Mesothelial cell of epicardium (in vitro differentiated cells): ENCODE measurements around the gene MUC4. TPM values are rescaled to one million over a fixed set of nuclear protein-coding genes. Genes with fewer than 3 reads are reported as not detected.
"Not testable (repeated sequence)": the region's sequence is repeated elsewhere in the genome, so short reads cannot be mapped to it uniquely, and the experiment has no call there.

Experiments
- DNase-seq, 2 experiments: peaks; one replicate each; pipeline ENCODE4 v3.0.0; 2021; ENCODE audit warnings: low spot score in 2 of 2; ENCODE audit not compliant: unreplicated experiment in 2 of 2
- H3K27ac Mint-ChIP-seq: 2 replicates; pipeline ENCODE4 v1.8.0; 2021; ENCODE audit warnings: mixed read lengths
- H3K27me3 Mint-ChIP-seq: 2 replicates; pipeline ENCODE4 v1.8.0; 2021; ENCODE audit warnings: low read depth, mixed read lengths
- H3K36me3 Mint-ChIP-seq: 2 replicates; pipeline ENCODE4 v1.8.0; 2021; ENCODE audit warnings: mixed read lengths
- H3K4me1 Mint-ChIP-seq: 2 replicates; pipeline ENCODE4 v1.8.0; 2021; ENCODE audit warnings: mixed read lengths
- H3K4me3 Mint-ChIP-seq: 2 replicates; pipeline ENCODE4 v1.8.0; 2021; ENCODE audit warnings: mild to moderate bottlenecking, moderate library complexity, mixed read lengths
- H3K9me3 Mint-ChIP-seq: 2 replicates; pipeline ENCODE4 v1.8.0; 2021; ENCODE audit warnings: mixed read lengths
- total RNA-seq: library from RNA; stranded (reverse); gene quantifications from 3 replicates; pipeline ENCODE4 v1.2.1, GENCODE V29; 2021
- TF ChIP-seq, protein P1 (sequence below): fragments of 200-600 bp; sonication (generic); IDR thresholded peaks from one replicate; pipeline ENCODE4 v1.5.0; 2021; ENCODE audit warnings: antibody characterized with exemption; ENCODE audit not compliant: unreplicated experiment

The MUC4 gene
- total RNA-seq, 1 donor from 2014 or later: 0.96 TPM

DNA sequence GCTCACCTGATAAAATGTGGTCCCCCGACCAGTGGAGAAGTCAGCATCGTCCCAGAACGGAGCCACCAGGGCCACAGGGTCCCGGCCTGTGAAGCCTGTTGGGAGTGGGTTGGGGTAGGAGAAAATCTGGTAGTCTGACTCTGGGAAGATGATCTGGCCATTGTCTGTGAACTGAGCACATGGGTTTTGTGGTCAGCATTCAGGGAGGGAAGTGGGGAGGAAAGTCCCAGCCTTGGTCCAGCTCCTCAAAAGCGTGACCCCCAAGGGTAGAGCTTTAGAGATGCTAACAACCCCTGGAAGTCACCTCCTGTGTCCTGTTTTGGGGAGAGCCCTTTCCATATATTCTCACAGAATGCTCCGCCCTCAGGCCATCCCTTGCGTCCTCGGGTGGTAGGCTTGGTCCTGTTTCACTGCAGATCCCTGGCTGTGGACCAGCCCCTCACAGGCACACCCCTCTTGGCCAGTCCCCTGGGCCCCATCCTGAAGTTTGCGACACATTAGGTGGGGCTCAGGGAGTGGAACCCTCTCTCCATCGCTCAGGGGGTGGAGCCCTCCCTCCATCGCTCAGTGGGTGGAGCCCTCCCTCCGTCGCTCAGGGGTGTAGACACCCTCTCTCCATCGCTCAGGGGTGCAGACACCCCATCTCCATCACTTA lies 40.0 kb downstream of the MUC4 start:
- Mint-ChIP-seq H3K4me1 (no peaks in the 10 kb centered on the region), H3K9me3 (no peaks in the 10 kb centered on the region), H3K27me3 (no peaks in the 10 kb centered on the region), H3K4me3 (no peak overlapping the region), H3K36me3 (no peaks in the 10 kb centered on the region), H3K27ac (no peak overlapping the region)
- DNase-seq: peak in 1 of 2 experiments; percentile 25
- TF ChIP-seq, protein P1, sequence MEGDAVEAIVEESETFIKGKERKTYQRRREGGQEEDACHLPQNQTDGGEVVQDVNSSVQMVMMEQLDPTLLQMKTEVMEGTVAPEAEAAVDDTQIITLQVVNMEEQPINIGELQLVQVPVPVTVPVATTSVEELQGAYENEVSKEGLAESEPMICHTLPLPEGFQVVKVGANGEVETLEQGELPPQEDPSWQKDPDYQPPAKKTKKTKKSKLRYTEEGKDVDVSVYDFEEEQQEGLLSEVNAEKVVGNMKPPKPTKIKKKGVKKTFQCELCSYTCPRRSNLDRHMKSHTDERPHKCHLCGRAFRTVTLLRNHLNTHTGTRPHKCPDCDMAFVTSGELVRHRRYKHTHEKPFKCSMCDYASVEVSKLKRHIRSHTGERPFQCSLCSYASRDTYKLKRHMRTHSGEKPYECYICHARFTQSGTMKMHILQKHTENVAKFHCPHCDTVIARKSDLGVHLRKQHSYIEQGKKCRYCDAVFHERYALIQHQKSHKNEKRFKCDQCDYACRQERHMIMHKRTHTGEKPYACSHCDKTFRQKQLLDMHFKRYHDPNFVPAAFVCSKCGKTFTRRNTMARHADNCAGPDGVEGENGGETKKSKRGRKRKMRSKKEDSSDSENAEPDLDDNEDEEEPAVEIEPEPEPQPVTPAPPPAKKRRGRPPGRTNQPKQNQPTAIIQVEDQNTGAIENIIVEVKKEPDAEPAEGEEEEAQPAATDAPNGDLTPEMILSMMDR: no peak

DNA sequence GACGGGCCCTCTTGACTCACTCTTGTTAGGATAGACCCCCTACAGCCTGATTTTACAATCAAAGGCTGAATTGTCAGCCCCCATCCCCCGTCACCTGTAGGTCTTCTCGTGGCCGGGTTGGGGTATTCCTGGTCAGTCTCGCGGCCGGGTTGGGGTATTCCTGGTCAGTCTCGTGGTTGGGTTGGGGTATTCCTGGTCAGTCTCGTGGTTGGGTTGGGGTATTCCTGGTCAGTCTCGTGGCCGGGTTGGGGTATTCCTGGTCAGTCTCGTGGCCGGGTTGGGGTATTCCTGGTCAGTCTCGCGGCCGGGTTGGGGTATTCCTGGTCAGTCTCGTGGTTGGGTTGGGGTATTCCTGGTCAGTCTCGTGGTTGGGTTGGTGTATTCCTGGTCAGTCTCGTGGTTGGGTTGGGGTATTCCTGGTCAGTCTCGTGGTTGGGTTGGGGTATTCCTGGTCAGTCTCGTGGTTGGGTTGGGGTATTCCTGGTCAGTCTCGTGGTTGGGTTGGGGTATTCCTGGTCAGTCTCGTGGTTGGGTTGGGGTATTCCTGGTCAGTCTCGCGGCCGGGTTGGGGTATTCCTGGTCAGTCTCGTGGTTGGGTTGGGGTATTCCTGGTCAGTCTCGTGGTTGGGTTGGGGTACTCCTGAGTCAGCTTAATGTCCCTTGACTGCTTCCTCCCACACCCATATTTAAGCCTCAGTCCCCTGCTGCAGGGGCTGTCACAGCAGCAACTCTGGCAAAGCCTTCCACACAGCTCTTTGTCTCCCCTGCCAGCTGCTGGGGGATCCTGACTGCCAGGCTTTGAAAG lies 40.7 kb downstream of the MUC4 start:
- not testable (repeated sequence) for H3K36me3 Mint-ChIP-seq, H3K27ac Mint-ChIP-seq, H3K9me3 Mint-ChIP-seq, H3K4me3 Mint-ChIP-seq, H3K27me3 Mint-ChIP-seq, H3K4me1 Mint-ChIP-seq
- peak in 1 of 2 experiments; percentile 21 for DNase-seq

DNA sequence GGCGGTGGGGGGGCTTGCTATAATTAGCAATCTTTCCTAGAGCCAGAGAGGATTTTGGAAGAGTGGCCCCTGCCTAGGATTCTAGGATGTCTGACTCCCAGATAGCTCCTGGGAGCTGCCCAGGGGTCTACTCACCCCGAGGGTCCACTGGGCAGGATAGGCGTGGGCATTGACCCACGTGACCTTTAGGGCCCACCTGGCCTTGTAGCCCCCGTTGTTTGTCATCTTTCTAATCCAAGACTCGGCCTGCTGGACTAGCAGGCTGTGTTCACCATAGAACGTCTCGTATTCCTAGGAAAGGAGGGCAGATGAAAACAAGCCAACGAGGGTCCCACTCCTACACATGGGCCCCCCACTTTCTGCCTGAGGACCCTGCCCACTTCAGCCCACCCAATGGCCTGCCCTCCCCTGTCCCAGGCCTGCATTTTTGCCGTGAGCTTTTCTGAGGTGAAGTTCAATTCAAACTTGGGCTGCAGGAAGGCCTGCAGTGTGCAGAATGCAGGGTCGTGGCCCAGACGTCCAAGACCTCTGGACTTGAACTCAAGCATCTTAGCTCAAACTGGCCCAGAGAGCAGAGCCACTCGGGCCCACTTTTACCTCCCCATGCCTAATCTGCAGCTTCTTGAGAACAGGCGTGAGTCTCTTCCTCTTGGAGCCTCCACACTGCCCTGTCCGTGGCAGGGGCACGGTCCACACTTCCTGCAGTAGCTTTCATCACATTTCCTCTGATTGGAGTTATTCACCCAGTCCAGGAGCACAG lies 41.5 kb downstream of the MUC4 start:
- DNase-seq: no peak
- H3K9me3 Mint-ChIP-seq: no peaks in the 10 kb centered on the region
- no peak overlapping the region for H3K27ac Mint-ChIP-seq
- TF ChIP-seq, protein P1: no peak
- H3K4me3 Mint-ChIP-seq: no peak overlapping the region
- H3K4me1 Mint-ChIP-seq: no peaks in the 10 kb centered on the region
- H3K36me3 Mint-ChIP-seq: no peaks in the 10 kb centered on the region
- H3K27me3 Mint-ChIP-seq: no peaks in the 10 kb centered on the region

GRCh38 chr3:195769551-195769950 lies 42.2 kb downstream of the MUC4 start:
- H3K4me1 Mint-ChIP-seq: no peaks in the 10 kb centered on the region
- H3K4me3 Mint-ChIP-seq: no peak overlapping the region
- H3K9me3 Mint-ChIP-seq: no peaks in the 10 kb centered on the region
- H3K27ac Mint-ChIP-seq: no peak overlapping the region
- no peaks in the 10 kb centered on the region for H3K27me3 Mint-ChIP-seq
- no peak for DNase-seq
- no peaks in the 10 kb centered on the region for H3K36me3 Mint-ChIP-seq
- TF ChIP-seq, protein P1: no peak

DNA sequence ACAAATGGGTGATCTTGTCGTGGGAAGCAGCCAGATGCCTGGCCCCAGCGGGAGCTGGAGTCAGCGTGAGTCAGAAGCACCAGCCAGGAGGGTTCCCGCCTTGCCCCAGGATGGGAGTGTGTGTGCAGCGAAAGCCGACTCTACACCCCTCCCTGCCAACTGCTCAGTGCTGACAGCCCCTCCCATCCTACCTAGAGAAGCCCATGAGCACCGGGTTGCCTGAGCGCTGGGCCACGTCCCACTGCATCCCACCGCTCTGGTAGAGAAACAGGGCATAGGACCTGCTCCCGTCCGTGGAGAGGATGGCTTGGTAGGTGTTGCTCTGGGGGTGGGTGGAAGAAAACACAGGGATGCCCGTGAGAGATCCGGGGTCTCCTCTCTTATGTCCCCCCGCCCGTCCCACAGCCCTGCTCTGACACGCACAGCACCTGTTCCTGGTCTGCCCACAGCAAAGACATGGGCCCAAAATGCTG lies 42.9 kb downstream of the MUC4 start:
- Mint-ChIP-seq H3K4me1 (no peaks in the 10 kb centered on the region), H3K4me3 (no peak overlapping the region), H3K27ac (no peak overlapping the region), H3K36me3 (no peaks in the 10 kb centered on the region), H3K27me3 (no peaks in the 10 kb centered on the region), H3K9me3 (no peaks in the 10 kb centered on the region)
- TF ChIP-seq, protein P1: no peak
- DNase-seq: no peak
